ENCODE results near the gene AKT3.

- no peak for TF ChIP-seq CTCF (IDR thresholded peaks at IDR 0.05)
- no peak for TF ChIP-seq POLR2A (IDR thresholded peaks at IDR 0.05)
These were observed 376.6 kb downstream of the AKT3 start for GRCh38 chr1:243473227-243474135.

All from esophagus squamous epithelium (tissue), 4 donors.